Mesothelial cell of epicardium (in vitro differentiated cells): ENCODE data around the gene RPL15. TPM values are rescaled to one million over a fixed set of nuclear protein-coding genes. Genes with fewer than 3 reads are reported as not detected.

Experiments
- DNase-seq, 2 experiments: peaks; one replicate each; pipeline ENCODE4 v3.0.0; 2021; ENCODE audit warnings: low spot score in 2 of 2; ENCODE audit not compliant: unreplicated experiment in 2 of 2
- H3K27ac Mint-ChIP-seq: 2 replicates; pipeline ENCODE4 v1.8.0; 2021; ENCODE audit warnings: mixed read lengths
- H3K27me3 Mint-ChIP-seq: 2 replicates; pipeline ENCODE4 v1.8.0; 2021; ENCODE audit warnings: low read depth, mixed read lengths
- H3K36me3 Mint-ChIP-seq: 2 replicates; pipeline ENCODE4 v1.8.0; 2021; ENCODE audit warnings: mixed read lengths
- H3K4me1 Mint-ChIP-seq: 2 replicates; pipeline ENCODE4 v1.8.0; 2021; ENCODE audit warnings: mixed read lengths
- H3K4me3 Mint-ChIP-seq: 2 replicates; pipeline ENCODE4 v1.8.0; 2021; ENCODE audit warnings: mild to moderate bottlenecking, moderate library complexity, mixed read lengths
- H3K9me3 Mint-ChIP-seq: 2 replicates; pipeline ENCODE4 v1.8.0; 2021; ENCODE audit warnings: mixed read lengths
- total RNA-seq: library from RNA; stranded (reverse); gene quantifications from 3 replicates; pipeline ENCODE4 v1.2.1, GENCODE V29; 2021
- TF ChIP-seq, protein P1 (sequence below): fragments of 200-600 bp; sonication (generic); IDR thresholded peaks from one replicate; pipeline ENCODE4 v1.5.0; 2021; ENCODE audit warnings: antibody characterized with exemption; ENCODE audit not compliant: unreplicated experiment

The RPL15 gene
- total RNA-seq, 1 donor from 2014 or later, result 1,989 TPM

DNA sequence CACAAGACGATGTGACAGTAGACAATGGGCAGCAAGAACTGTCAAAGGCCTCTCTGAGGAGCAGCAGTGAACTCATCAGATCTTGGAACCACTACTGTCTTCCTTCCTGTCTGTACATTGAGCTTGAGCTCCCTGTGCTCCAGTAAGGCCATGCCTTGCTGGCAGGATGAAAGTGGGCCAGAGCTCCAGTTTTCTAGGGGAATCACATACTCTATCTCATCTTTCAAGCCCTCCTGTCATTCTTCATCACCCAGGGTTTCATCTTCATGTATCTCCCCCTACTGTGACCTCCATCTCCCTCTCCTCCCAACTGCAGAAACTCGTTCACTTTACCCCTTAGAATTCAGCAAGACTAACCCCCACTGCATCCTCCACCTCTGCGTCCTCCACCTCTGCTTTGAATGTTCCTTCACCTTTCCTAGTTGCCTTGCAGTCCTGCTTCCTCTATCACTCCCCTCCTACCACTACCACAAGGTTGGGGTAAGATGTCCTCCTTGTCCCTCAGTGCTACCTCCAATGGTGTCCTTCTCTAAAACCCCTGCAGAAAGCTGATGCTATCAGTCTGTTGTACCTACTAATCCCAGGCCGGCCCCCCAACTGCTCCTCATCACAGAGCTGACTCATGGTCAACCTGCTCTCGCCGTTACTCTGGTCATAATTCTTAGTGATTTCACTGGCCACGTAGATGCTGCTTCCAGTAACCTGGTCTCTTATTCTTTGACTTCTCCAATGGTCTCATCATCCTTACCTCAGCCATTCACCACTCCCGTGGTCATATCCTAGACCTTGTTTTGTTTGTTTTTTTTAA, 22.5 kb upstream of the RPL15 start:
- H3K36me3 Mint-ChIP-seq, result peaks cover 42% of the 10 kb centered on the region
- DNase-seq, result no peak
- TF ChIP-seq, protein P1, sequence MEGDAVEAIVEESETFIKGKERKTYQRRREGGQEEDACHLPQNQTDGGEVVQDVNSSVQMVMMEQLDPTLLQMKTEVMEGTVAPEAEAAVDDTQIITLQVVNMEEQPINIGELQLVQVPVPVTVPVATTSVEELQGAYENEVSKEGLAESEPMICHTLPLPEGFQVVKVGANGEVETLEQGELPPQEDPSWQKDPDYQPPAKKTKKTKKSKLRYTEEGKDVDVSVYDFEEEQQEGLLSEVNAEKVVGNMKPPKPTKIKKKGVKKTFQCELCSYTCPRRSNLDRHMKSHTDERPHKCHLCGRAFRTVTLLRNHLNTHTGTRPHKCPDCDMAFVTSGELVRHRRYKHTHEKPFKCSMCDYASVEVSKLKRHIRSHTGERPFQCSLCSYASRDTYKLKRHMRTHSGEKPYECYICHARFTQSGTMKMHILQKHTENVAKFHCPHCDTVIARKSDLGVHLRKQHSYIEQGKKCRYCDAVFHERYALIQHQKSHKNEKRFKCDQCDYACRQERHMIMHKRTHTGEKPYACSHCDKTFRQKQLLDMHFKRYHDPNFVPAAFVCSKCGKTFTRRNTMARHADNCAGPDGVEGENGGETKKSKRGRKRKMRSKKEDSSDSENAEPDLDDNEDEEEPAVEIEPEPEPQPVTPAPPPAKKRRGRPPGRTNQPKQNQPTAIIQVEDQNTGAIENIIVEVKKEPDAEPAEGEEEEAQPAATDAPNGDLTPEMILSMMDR, result no peak
- no peaks in the 10 kb centered on the region for H3K27me3 Mint-ChIP-seq
- H3K27ac Mint-ChIP-seq, result peak overlapping the region; percentile 19
- H3K4me3 Mint-ChIP-seq, result no peak overlapping the region
- peaks cover 17% of the 10 kb centered on the region for H3K9me3 Mint-ChIP-seq
- H3K4me1 Mint-ChIP-seq, result peaks cover under 1% of the 10 kb centered on the region

GRCh38 chr3:23895181-23895580, 21.8 kb upstream of the RPL15 start:
- no peak overlapping the region for H3K27ac Mint-ChIP-seq
- H3K36me3 Mint-ChIP-seq, result peaks cover 46% of the 10 kb centered on the region
- no peak for DNase-seq
- H3K9me3 Mint-ChIP-seq, result peaks cover 18% of the 10 kb centered on the region
- H3K4me1 Mint-ChIP-seq, result no peaks in the 10 kb centered on the region
- TF ChIP-seq, protein P1, result no peak
- no peak overlapping the region for H3K4me3 Mint-ChIP-seq
- no peaks in the 10 kb centered on the region for H3K27me3 Mint-ChIP-seq

- DNase-seq, result no peak
- H3K27ac Mint-ChIP-seq, result no peak overlapping the region
- TF ChIP-seq, protein P1, result no peak
- H3K4me1 Mint-ChIP-seq, result no peaks in the 10 kb centered on the region
- H3K4me3 Mint-ChIP-seq, result no peak overlapping the region
- peaks cover 31% of the 10 kb centered on the region for H3K9me3 Mint-ChIP-seq
- H3K27me3 Mint-ChIP-seq, result no peaks in the 10 kb centered on the region
- peaks cover 67% of the 10 kb centered on the region for H3K36me3 Mint-ChIP-seq
Measured at GRCh38 chr3:23900744-23901143, 16.2 kb upstream of the RPL15 start.

GRCh38 chr3:23904545-23904944, 12.4 kb upstream of the RPL15 start:
- Mint-ChIP-seq H3K4me1 (no peaks in the 10 kb centered on the region), H3K9me3 (peaks cover 14% of the 10 kb centered on the region), H3K4me3 (no peak overlapping the region), H3K27ac (no peak overlapping the region), H3K27me3 (no peaks in the 10 kb centered on the region), H3K36me3 (peaks cover 47% of the 10 kb centered on the region)
- TF ChIP-seq, protein P1, result no peak
- no peak for DNase-seq

DNA sequence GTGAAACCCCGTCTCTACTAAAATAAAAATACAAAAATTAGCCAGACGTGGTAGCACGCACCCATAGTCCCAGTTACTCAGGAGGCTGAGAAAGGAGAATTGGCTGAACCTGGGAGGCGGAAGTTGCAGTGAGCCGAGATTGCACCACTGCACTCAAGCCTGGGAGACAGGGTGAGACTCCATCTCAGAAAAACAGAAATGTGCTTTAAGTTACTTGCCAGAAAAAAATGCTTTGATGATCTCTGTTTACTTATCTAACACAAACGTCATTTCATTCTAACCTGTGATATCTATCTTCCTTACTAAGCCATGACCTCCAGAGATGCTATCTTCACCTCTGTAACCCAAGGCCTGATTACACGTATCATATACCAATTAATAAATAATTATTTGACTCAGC, 7.6 kb upstream of the RPL15 start:
- TF ChIP-seq, protein P1, result no peak
- peaks cover 12% of the 10 kb centered on the region for H3K4me1 Mint-ChIP-seq
- no peaks in the 10 kb centered on the region for H3K27me3 Mint-ChIP-seq
- H3K36me3 Mint-ChIP-seq, result peaks cover 28% of the 10 kb centered on the region
- peaks cover 5% of the 10 kb centered on the region for H3K9me3 Mint-ChIP-seq
- no peak overlapping the region for H3K27ac Mint-ChIP-seq
- H3K4me3 Mint-ChIP-seq, result no peak overlapping the region
- DNase-seq, result no peak
